Natural killer cell (primary cell): Measurements from ENCODE around the gene AP3B1. TPM values are rescaled to one million over a fixed set of nuclear protein-coding genes. Genes with fewer than 3 reads are reported as not detected.

Experiments used
- ATAC-seq, 3 donors: fragments of 150-1000 bp in 2 of 3; fragments of 200-7000 bp in 1 of 3; cut with Tn5 transposase; 1 replicate in 1 of 3; 2 replicates in 2 of 3; pipeline ENCODE4 v1.10.0; 2021; ENCODE audit warnings: mild to moderate bottlenecking in 2 of 3, moderate library complexity in 2 of 3
- DNase-seq, 2 donors: peaks; one replicate each; pipeline versions ENCODE4 v3.0.0 to v3.0.0-alpha.2; 2013 to 2021; ENCODE audit warnings: mixed read lengths in 1 of 2
- H3K27ac ChIP-seq: one replicate; pipeline ENCODE4 v1.5.1; 2013; ENCODE audit warnings: mild to moderate bottlenecking, low read length
- H3K27me3 ChIP-seq: one replicate; pipeline ENCODE4 v1.6.1; 2013; ENCODE audit warnings: low read length; ENCODE audit not compliant: control insufficient read depth, insufficient read depth
- H3K36me3 ChIP-seq: one replicate; pipeline ENCODE4 v1.6.1; 2013; ENCODE audit warnings: low read length; ENCODE audit not compliant: control insufficient read depth, insufficient read depth
- H3K4me1 ChIP-seq: one replicate; pipeline ENCODE4 v1.6.1; 2013; ENCODE audit warnings: low read length; ENCODE audit not compliant: control insufficient read depth, insufficient read depth
- H3K4me3 ChIP-seq: one replicate; pipeline ENCODE4 v1.5.1; 2013; ENCODE audit warnings: low read length
- H3K9me3 ChIP-seq: one replicate; pipeline ENCODE4 v1.6.1; 2013; ENCODE audit warnings: low read length; ENCODE audit not compliant: control insufficient read depth, insufficient read depth
- H3K27ac Mint-ChIP-seq, 2 donors: one replicate each; pipeline ENCODE4 v1.8.0; 2022; ENCODE audit warnings: mild to moderate bottlenecking in 2 of 2, mixed read lengths in 2 of 2, moderate library complexity in 1 of 2
- H3K27me3 Mint-ChIP-seq, 2 donors: one replicate each; pipeline ENCODE4 v1.8.0; 2022; ENCODE audit warnings: low read depth in 2 of 2, mixed read lengths in 2 of 2
- H3K36me3 Mint-ChIP-seq: one replicate; pipeline ENCODE4 v1.8.0; 2022; ENCODE audit warnings: mixed read lengths
- H3K4me1 Mint-ChIP-seq, 2 donors: one replicate each; pipeline ENCODE4 v1.8.0; 2022; ENCODE audit warnings: mixed read lengths in 2 of 2
- H3K4me3 Mint-ChIP-seq: one replicate; pipeline ENCODE4 v1.8.0; 2022; ENCODE audit warnings: mild to moderate bottlenecking, moderate library complexity, mixed read lengths
- H3K9me3 Mint-ChIP-seq, 2 donors: one replicate each; pipeline ENCODE4 v1.8.0; 2022; ENCODE audit warnings: mixed read lengths in 2 of 2
- WGBS: methylation state at CpG from one replicate; pipeline ENCODE4 v1.1.7; 2013; ENCODE audit warnings: missing lambda C conversion rate; ENCODE audit not compliant: insufficient coverage; 5-methylcytosine and 5-hydroxymethylcytosine counted together
- intact Hi-C: fragments of 100-400 bp; cut with micrococcal nuclease; formaldehyde crosslinking; loops from one replicate; pipeline ENCODE4 v1.14.2; 2022
- total RNA-seq, 4 donors: library from RNA; stranded (reverse); fragments of 120-200 nt in 1 of 4; gene quantifications; one replicate each; pipeline versions ENCODE4 v1.2.3 to v1.2.4, GENCODE V29; 2013 to 2022
- TF ChIP-seq, protein P1 (sequence below): fragments of 200-600 bp; IDR thresholded peaks from one replicate; pipeline ENCODE4 v1.8.0; 2022; ENCODE audit warnings: antibody characterized with exemption

The AP3B1 gene
- total RNA-seq, 3 donors from 2014 or later (not counting 1 experiment from before 2014, with no cell fraction given), result 48.5 to 58.2 (median 56.2) TPM

DNA sequence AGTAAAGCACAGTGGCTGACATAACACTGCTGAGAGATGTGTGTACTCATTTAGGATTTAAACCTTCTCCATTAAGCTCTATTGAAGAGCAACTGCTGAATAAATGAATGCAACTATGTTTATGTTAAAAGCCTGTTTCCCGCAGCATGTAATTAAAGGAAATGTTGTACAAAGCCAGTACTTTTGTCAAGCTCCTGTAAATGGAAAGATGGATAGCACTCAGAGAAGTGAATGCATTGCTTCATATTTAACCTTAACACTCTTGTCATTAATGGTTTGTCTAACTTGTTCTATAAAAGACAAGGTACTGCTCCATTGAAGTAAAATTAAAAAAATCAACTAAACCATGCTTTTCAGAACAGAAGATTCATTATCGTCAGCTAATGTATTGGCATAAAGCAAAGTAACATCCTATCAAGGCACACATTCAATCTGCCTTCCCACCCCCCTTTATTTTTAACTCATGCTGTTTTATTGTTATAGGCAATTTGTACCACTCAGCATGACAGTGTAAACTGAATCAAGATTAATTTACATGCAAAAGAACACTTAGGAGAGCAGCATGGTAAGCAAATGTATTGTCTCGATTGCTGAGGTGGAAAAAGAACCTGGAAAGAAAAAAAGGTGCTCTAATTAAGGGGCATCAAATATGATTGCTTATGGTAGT, 277.5 kb downstream of the AP3B1 start:
- no peak for ATAC-seq
- Mint-ChIP-seq H3K27ac (no peak overlapping the region), H3K27me3 (no peaks in the 10 kb centered on the region), H3K4me1 (no peaks in the 10 kb centered on the region), H3K4me3 (no peak overlapping the region), H3K36me3 (no peaks in the 10 kb centered on the region), H3K9me3 (no peaks in the 10 kb centered on the region)
- Histone ChIP-seq H3K27me3 (no peaks in the 10 kb centered on the region), H3K4me3 (no peak overlapping the region), H3K27ac (no peak overlapping the region), H3K4me1 (no peaks in the 10 kb centered on the region), H3K36me3 (peaks cover 3% of the 10 kb centered on the region), H3K9me3 (no peaks in the 10 kb centered on the region)
- intact Hi-C loops, result no loop called here
- DNase-seq, result no peak
- 100% methylated on average over 3 of the region's 3 CpGs for WGBS
- TF ChIP-seq, protein P1, sequence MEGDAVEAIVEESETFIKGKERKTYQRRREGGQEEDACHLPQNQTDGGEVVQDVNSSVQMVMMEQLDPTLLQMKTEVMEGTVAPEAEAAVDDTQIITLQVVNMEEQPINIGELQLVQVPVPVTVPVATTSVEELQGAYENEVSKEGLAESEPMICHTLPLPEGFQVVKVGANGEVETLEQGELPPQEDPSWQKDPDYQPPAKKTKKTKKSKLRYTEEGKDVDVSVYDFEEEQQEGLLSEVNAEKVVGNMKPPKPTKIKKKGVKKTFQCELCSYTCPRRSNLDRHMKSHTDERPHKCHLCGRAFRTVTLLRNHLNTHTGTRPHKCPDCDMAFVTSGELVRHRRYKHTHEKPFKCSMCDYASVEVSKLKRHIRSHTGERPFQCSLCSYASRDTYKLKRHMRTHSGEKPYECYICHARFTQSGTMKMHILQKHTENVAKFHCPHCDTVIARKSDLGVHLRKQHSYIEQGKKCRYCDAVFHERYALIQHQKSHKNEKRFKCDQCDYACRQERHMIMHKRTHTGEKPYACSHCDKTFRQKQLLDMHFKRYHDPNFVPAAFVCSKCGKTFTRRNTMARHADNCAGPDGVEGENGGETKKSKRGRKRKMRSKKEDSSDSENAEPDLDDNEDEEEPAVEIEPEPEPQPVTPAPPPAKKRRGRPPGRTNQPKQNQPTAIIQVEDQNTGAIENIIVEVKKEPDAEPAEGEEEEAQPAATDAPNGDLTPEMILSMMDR, result no peak

DNA sequence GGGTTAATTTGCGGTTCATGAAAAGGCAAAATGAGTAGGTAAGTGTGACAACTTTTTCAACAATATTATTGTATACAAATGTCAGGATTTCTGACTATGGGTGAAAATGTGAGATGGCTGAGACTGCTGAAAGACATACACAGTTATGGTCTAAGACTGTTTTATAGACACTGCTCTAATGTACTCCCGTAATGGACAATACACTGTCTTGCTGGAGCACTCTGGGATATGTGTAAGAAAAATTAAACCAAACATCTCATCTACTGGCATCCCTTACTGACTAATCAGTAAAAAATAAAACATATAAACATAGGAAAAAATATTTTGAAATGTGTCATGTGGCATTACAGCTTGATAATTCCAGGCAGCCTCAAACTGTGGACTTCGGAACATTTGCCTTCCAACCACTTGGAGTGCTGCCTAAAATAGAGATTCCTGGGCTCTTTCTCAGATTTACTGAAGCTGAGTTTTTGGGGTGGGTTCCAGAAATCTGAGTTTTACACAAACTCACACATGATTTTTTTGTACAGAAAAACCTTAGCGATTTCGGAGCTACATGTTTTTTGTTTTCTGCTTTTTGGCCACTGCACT, 284.5 kb downstream of the AP3B1 start:
- H3K36me3 Mint-ChIP-seq, result no peaks in the 10 kb centered on the region
- no peak overlapping the region for H3K27ac Mint-ChIP-seq
- intact Hi-C loops, result no loop called here
- no peak overlapping the region for H3K27ac ChIP-seq
- no peak overlapping the region for H3K4me3 ChIP-seq
- ATAC-seq (no peak), DNase-seq (no peak)
- TF ChIP-seq, protein P1, result no peak
- WGBS, result 96% methylated on average over 3 of the region's 5 CpGs
- no peaks in the 10 kb centered on the region for H3K27me3 Mint-ChIP-seq
- H3K4me1 Mint-ChIP-seq, result no peaks in the 10 kb centered on the region
- H3K27me3 ChIP-seq, result no peaks in the 10 kb centered on the region
- no peak overlapping the region for H3K4me3 Mint-ChIP-seq
- no peaks in the 10 kb centered on the region for H3K9me3 ChIP-seq
- H3K9me3 Mint-ChIP-seq, result no peaks in the 10 kb centered on the region
- H3K36me3 ChIP-seq, result no peaks in the 10 kb centered on the region
- no peaks in the 10 kb centered on the region for H3K4me1 ChIP-seq

- ATAC-seq, result no peak
- TF ChIP-seq, protein P1, result no peak
Measured at GRCh38 chr5:78008356-78008967, 286.0 kb downstream of the AP3B1 start.

More at GRCh38 chr5:78008356-78008967, 286.0 kb downstream of the AP3B1 start:
- Mint-ChIP-seq H3K36me3 (no peaks in the 10 kb centered on the region), H3K4me1 (no peaks in the 10 kb centered on the region), H3K9me3 (no peaks in the 10 kb centered on the region), H3K4me3 (no peak overlapping the region), H3K27ac (no peak overlapping the region), H3K27me3 (no peaks in the 10 kb centered on the region)
- H3K27me3 ChIP-seq, result no peaks in the 10 kb centered on the region
- 73% methylated on average over 1 of the region's 1 CpG for WGBS
- H3K4me3 ChIP-seq, result no peak overlapping the region
- intact Hi-C loops, result no loop called here
- H3K4me1 ChIP-seq, result no peaks in the 10 kb centered on the region
- no peaks in the 10 kb centered on the region for H3K9me3 ChIP-seq
- H3K27ac ChIP-seq, result no peak overlapping the region
- H3K36me3 ChIP-seq, result no peaks in the 10 kb centered on the region
- peak in 1 of 2 donors; percentile 25 for DNase-seq
